ENCODE results near the gene L1TD1.
"Not testable (repeated sequence)": the region's sequence is repeated elsewhere in the genome, so short reads cannot be mapped to it uniquely, and the experiment has no call there.

Gene L1TD1

DNA sequence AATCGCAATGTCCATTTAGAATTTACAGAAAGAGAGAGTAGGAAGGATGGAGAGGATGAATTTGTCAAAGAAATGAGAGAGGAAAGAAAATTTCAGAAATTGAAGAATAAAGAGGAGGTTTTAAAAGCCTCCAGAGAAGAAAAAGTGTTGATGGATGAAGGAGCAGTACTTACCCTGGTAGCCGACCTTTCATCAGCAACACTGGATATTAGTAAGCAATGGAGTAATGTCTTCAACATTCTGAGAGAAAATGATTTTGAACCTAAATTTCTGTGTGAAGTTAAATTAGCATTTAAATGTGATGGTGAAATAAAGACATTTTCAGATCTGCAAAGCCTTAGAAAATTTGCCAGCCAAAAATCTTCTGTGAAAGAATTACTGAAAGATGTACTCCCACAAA is 12.5 kb downstream of the L1TD1 start:
- no peak for DNase-seq

DNA sequence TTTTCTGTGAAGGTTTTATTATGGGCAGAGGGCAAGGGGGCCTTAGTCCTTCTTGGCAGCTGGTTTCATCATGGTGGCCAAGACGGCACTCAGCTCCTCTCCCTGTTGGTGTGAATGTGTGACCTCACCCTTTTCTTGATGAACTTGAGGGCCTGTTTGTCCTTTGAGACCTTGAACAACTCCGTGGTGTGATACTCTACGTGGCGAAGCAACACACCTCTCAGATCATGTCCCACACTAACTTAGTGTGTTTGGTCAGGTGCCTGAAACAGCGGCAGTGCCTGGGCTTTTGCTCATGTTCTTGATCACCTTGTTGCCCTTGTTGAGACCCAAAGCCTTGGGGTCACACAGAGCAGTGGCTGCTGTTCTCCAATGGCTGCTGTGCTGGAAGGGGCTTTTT is 13.4 kb downstream of the L1TD1 start:
- DNase-seq: no peak

DNA sequence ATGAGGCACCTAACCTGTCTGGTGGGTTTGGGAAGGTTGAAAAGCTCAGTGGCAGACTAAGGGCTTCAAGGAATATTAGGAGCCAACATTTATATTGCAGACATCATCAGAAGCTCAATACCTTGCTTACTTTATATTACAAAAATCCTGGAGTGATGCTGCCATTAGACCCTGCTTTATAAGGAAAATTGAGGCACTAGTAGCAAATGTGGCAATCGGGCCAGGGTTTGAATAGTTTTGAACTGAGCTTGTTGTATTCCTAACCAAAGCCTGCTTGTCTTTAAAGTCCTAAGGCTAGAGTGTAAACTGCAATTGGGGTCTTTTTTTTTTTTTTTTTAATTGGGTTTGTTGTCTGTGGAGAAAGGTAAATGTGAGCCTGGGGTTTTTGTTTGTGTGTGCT is 14.3 kb downstream of the L1TD1 start:
- no peak for DNase-seq

DNA sequence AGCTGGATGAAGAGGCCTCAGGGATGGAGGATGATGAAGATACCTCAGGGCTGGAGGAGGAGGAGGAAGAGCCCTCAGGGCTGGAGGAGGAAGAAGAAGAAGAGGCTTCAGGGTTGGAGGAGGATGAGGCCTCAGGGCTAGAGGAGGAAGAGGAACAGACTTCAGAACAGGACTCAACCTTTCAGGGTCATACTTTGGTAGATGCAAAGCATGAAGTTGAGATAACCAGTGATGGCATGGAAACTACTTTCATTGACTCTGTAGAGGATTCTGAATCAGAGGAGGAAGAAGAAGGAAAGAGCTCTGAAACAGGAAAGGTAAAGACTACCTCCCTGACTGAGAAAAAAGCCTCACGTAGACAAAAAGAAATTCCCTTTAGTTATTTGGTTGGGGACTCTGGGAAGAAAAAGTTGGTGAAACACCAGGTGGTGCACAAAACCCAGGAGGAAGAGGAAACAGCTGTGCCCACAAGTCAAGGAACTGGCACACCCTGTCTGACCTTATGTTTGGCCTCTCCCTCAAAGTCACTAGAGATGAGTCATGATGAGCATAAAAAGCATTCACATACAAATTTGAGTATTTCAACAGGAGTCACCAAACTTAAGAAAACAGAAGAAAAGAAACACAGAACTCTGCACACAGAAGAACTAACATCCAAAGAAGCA is 15.4 kb downstream of the L1TD1 start:
- DNase-seq: no peak

DNA sequence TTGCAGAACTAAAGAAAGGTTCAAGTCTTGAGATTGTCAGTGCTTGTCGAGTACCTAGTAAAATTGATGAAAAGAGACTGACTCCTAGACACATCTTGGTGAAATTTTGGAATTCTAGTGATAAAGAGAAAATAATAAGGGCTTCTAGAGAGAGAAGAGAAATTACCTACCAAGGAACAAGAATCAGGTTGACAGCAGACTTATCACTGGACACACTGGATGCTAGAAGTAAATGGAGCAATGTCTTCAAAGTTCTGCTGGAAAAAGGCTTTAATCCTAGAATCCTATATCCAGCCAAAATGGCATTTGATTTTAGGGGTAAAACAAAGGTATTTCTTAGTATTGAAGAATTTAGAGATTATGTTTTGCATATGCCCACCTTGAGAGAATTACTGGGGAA is 16.3 kb downstream of the L1TD1 start:
- DNase-seq: no peak

DNA sequence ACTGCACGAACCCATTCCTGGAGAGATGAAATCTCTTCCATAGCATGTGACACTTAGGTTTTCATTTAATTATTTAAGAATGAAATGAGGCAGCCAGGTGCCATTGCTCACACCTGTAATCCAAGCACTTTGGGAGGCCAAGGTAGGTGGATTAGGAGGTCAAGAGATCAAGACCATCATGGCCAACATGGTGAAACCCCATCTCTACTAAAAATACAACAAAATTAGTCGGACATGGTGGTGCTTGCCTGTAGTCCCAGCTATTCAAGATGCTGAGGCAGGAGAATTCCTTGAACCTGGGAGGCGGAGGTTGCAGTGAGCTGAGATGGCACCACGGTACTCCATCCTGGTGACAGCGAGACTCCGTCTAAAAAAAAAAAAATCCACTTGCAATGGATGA is 17.8 kb downstream of the L1TD1 start:
- DNase-seq: no peak

DNA sequence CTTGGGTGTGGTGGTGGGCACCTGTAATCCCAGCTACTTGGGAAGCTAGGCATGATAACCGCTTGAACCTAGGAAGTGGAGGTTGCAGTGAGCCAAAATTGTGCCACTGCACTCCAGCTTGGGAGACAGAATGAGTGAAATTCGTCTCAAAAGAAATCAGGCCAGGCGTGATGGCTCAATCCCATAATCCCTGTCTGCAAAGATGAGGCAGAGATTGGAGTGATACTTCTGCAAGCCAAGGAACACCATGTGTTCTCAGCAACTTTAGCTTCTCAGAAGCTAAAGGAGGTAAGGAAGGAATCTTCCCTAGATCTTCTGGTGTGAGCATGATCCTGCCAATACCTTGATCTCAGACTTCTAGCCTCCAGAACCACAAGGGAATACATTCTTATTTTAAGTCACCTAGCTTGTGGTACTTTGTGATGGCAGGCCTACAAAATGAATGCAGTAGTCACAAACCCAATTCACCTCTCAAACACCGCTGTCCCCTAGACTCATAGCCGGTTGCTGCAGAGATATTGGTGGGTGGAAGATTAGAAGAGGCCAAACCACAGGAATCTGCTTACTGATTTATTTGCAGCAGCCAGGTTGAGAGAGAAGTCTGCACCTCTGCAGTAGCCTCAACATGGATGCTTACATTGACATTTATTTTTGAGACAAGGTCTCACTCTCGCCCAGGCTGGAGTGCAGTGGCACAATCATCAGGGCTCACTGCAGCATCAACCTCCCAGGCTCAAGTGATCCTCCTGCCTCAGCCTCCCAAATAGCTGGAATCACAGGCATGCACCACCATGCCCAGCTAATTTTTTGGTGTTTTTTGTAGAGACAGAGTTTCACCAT is 18.6 kb downstream of the L1TD1 start:
- DNase-seq: no peak

DNA sequence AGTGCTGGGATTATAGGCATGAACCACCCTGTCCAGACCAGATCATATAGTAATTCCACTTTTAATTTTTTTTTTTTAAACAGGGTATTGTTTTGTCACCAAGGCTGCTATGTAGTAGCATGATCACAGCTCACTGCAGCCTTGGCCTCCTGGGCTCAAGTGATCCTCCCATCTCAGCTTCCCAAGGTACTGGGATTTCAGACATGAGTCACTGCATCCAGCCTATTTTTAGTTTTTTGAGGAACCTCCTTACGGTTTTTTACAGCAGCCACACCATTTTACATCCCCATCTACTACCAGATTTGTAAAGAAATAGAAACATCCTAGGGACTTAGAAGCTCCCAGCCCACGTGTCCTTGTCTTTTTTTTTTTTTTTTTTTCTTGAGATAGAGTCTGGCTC is 24.0 kb downstream of the L1TD1 start:
- no peak for DNase-seq

DNA sequence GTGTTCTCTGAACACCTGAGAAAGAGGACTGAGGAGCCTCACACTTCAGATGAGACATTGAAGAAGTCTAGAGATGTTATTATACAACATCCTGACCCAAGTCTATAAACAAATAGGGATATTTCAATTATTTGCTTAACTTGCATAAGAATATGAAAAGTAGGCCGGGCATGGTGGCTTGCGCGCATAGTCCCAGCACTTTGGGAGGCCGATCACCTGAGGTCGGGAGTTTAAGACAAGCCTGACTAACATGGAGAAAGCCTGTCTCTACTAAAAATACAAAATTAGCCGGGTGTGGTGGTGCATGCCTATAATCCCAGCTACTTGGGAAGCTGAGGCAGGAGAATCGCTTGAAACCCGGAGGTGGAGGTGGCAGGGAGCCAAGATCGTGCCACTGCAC is 25.8 kb downstream of the L1TD1 start:
- DNase-seq: not testable (repeated sequence)

DNA sequence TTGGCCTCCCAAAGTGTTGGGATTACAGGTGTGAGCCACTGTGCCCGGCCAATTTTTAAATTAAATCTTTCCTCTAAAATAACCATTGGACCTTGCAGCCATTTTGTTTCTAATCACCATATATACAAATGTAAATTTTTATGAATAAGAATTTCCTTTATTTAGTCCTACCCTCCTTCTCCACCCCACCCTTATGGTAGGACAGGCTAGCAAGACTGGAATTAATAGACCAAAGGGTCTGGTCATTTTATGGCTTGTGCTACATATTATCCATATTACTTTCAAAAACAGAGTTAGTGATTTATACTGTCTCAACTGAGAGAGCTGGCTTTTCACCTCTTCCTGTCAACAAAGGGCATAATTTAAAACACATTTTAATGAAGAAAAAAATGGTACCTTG is 26.5 kb downstream of the L1TD1 start:
- no peak for DNase-seq

DNA sequence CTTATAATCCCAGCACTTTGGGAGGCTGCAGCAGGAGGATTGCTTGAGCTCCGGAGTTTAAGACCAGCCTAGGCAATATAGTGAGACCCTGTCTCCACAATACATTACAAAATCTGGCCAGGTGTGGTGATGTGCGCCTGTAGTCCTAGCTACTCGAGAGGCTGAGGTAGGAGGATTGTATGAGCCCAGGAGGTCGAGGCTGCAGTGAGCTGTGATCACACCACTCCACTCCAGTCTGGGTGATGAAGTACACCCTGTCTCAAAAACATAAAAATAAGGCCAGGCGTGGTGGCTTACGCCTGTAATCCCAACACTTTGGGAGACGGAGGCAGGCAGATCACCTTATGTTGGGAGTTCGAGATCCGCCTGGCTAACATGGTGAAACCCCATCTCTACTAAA is 27.7 kb downstream of the L1TD1 start:
- DNase-seq: no peak

DNA sequence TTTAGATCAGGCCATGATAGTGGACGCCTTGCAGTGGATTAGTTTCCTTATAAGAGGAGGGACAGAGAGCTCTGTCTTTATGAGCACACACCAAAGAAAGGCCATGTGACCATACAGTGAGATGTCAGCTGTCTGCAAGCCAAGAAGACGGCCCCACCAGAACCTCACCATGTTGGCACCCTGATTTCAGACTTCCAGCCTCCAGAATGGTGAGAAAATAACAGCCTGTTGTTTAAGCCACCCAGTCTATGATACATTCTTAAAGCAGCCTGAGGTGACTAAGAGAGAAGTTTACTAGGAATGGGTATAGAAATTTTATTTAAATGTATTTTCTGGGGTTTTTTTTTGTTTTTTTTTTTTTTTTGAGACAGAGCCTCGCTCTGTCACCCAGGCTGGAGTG is 29.5 kb downstream of the L1TD1 start:
- no peak for DNase-seq

DNA sequence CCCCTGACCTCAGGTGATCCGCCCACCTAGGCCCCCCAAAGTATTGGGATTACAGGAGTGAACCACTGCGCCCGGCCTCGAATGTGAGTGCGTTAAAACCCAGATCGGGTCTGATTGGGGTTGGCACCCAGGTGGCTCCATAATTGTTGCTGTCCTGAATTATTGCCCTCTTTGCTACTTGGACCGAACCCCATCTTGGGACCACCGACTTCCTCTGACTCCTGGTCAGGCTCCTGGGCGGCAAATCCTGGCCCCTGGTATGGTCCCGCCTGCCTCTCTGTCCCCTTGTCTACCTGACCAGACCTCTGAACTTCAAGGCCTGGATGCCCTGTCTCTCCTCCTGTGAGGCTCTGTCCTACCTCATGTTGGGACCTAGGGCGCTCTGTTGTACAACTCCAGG is 32.8 kb downstream of the L1TD1 start:
- no peak for DNase-seq

DNA sequence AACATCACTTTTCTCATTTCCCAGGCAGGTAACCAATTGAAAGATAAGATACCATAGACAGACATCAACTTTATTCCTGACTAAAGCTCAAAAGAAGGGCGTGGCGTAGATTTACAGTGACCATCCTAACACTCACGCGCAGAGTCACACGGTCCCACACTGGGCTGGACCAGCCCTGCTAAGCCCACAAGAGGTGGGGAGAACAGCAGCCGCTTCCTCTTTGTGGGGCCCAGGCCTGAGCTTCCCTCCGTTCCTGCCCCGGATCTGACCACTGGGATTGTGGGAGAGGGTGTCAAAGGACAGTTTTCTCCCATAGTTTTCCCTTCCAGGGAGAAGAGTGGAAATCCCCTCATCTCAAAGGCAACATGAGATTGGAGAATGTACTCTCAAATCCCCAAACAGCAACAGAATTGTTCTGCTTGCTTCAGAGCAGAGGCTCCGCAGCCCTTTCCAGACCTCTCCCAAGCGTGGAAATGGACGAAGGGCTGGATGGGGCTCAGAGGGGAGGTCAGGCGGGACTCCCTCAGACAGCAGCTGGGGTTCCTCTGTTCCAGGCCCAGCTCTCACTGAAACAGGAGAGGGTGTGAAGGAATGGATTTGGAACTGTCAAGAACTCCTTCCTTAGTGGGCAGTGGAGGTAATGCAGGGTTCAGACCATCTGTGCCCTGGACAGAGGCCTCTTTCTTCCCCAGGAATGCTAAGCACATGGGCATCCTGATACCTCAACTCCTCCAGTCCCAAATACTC is 33.7 kb downstream of the L1TD1 start:
- no peak for DNase-seq

DNA sequence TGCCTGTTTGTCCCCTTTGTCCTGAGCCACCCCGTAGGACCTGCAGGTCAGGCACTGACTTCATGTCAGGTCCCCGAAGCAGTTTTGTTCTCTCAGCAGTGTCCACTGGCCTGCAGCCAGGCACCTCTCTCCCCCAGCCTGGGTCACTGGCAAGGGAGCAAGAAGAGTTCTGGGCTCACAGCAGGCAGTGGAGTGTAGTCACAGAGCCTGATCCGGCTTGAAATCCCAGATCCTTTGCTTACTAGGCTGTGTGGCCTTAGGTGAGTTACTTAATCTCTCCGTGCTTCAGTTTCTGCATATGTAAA is 34.2 kb downstream of the L1TD1 start:
- no peak for DNase-seq

DNA sequence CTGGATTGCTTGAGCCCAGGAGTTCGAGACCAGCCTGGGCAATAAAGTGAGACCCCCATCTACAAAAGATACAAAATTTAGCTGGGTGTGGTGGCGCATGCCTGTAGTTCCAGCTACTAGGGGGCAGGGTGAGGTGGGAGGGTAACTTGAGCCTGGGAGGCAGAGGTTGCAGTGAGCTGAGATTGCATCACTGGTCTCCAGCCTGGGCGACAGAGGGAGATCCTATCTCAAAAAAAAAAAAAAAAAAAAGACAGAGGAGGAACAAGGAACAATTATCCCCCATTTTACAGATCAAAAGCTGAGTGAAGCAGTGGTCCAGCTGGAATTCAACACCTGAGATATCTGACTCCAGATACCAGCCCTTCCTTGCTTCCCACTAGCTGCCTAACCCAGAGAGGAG is 34.8 kb downstream of the L1TD1 start:
- no peak for DNase-seq

DNA sequence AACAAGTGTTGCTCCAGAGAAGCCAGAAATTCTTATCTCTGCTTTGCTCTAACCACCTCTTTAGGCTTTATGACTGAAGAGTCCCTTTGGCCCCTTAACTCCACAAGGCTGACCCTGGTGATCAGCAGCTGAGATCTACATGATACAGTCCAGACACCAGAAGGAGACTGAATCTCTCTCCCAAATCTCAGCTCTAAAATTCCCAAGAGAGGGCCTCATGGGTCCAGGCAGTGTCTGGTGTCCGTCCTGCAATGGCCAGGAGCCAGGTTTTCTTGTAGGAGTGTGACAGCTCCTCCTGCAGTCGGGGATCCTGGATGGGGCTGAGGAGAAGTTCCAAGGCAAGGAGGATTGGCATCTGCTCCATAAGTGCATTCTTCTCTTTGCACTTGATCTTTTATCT is 35.3 kb downstream of the L1TD1 start:
- no peak for DNase-seq

DNA sequence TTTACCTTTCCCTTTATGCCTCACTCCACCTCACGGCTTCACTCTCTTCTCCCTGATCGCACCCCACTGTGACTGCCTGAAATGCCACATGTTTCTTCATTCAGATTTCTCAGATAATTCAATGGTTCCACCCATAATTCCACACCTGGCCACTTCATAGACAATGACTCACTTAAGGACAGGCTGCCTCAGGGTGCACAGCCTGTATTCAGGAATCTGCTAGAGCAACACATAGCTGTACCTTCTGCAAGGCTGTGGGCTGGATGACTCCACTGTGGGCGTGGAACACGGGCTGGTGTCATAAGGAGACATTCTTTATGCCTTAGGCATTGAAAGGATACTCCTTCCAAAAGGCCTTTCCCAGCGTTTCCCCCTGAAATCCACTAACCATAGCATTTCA is 36.1 kb downstream of the L1TD1 start:
- DNase-seq: no peak

DNA sequence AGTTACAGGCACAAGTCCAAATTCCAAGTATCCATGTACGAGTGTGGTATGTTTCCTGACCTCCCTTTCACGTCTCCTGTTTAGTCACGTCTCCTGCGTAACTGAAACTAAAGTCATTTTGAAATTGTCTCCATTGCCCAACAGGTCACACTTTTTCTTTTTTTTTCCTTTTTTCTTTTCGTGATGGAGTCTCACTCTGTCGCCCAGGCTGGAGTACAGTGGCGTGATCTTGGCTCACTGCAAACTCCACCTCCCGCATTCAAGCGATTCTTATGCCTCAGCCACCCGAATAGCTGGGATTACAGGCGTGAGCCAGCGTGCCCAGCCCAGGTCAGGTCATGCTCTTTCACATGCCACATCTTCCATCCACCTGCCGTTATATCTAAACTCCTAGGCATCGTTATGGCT is 38.2 kb downstream of the L1TD1 start:
- no peak for DNase-seq

DNA sequence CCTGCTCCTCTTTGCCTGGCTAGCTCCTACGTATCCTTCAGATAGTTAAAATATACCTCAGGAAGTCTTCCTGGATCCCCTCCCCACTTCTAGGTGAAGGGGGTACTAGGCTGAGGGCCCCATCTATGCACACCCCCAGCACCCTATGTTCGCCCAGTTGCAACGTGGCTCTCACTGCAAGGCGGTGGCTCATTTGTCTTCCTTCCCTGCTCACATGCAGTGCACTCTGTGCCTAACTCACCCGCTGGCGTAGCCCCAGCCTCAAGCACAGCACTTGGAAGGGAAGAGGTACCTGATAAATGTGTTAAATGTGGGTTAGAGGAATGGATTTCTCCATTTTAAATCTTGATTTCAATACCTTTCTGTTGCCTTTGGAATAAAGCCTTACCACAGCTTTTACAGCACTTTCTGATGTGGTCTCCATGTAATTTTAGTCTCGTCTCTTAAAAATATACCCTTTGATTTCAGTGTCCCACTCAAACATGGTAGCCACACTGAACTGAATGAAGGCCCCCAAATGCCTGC is 39.3 kb downstream of the L1TD1 start:
- DNase-seq: no peak

DNA sequence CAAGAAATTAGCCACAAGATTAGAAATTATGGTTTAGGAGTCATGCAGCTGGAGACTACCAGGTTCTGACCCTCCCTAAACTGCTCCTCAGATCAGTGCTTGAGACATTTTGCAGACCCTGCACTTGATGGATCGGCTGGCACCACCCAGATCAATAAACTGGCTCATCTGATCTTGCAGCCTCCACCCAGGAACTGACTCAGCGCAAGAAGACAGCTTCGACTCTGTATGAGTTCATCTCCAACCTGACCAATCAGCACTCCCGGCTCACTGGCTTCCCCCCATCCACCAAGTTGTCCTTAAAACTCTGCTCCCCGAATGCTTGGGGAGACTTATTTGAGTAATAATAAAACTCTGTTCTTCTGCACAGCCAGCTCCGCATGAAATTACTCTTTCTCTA is 40.0 kb downstream of the L1TD1 start:
- DNase-seq: no peak

DNA sequence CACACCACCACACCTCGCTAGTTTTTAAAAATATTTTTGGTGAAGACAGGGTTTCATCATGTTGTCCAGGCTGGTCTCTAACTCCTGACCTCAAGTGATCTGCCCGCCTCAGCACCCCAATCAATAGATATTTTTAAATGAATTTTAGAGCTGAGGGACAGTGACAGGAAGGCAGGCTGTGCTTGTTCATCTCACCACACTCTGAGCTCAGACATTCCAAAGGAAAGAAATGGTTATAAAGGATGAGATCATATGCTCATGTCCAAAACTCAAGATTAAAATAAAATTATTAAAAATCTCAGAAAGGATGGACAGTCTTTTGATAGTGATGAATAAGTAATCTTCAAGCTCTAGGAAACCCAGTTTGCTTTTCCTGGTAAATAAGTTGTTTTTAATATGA is 40.9 kb downstream of the L1TD1 start:
- no peak for DNase-seq

DNA sequence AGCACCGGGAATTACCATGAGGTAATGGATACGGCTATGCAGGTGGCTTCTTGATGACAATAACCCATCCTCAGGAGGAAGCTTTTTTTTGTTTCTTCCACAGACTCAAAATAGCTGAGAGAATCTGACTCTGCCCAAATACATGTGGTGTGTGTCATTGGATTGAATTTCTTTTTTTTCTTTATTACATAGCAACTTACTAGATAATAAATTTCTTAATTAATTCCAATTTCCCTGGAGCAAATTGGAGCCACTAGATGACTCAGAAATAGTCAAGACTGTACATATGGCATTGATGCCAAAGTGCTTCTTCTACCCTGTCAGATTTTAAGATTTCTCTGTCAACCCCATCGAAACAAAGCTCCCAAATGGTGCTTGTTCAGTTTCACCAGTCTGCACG is 42.7 kb downstream of the L1TD1 start:
- DNase-seq: no peak

DNA sequence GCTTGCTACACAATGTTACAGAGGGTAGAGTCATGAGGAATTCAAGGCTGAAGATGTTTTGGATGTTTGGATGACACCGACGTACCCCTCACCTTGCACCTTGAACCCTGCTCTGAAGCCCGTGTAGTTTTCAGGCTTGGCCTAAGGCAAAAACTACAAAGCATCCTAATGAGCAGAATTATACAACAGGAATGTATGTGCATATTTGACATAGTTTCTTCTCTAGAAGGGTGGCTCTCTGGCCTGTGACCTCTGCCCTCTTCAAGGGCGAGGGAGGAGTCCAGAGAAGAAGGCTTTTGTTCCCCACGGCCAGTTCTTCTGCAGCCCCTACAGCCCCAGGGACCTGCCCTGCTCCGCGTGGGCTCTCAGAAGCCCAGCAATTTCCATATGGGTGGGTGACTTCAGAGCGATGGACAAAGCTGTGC is 43.3 kb downstream of the L1TD1 start:
- DNase-seq: no peak
